Lower leg skin (tissue), 3 donors: Measurements from ENCODE around the gene SORCS2.

Experiments used
- CTCF ChIP-seq, 3 donors: fragments of 450-650 bp; IDR thresholded peaks; one replicate each; pipeline ENCODE4 v1.5.1; 2016; ENCODE audit warnings: antibody characterized with exemption in 3 of 3, mild to moderate bottlenecking in 3 of 3, moderate library complexity in 2 of 3
- POLR2A ChIP-seq, 2 donors: fragments of 450-650 bp; IDR thresholded peaks; one replicate each; pipeline ENCODE4 v1.6.1; 2016 to 2017; ENCODE audit warnings: antibody characterized with exemption in 2 of 2, mild to moderate bottlenecking in 1 of 2, moderate library complexity in 1 of 2

GRCh38 chr4:7541414-7541810, 349.1 kb downstream of the SORCS2 start:
- TF ChIP-seq CTCF (IDR thresholded peaks at IDR 0.05) (no peak), POLR2A (IDR thresholded peaks at IDR 0.05) (no peak)
